Esophagus squamous epithelium (tissue), 5 donors: ENCODE results near the gene TBC1D1. TPM values are rescaled to one million over a fixed set of nuclear protein-coding genes. Genes with fewer than 3 reads are reported as not detected.

ENCODE experiments used
- DNase-seq: peaks from one replicate; lab custom pipeline; 2025; lab: John Stamatoyannopoulos, UW
- H3K27ac ChIP-seq, 4 donors: fragments of 200-600 bp; sonication (generic); one replicate each; pipeline ENCODE4 v1.5.1; 2016 to 2019; ENCODE audit warnings: mild to moderate bottlenecking in 1 of 4
- H3K27me3 ChIP-seq, 4 donors: fragments of 200-600 bp; sonication (generic); 1 replicate in 3 of 4; 2 replicates in 1 of 4; pipeline versions ENCODE4 v1.5.1 to v1.6.0; 2017 to 2021; ENCODE audit warnings: antibody characterized with exemption in 1 of 4
- H3K36me3 ChIP-seq, 3 donors: fragments of 200-600 bp; sonication (generic); one replicate each; pipeline ENCODE4 v1.5.1; 2016 to 2019
- H3K4me1 ChIP-seq, 3 donors: fragments of 200-600 bp; sonication (generic); one replicate each; pipeline ENCODE4 v1.5.1; 2017 to 2019
- H3K4me3 ChIP-seq, 4 donors: fragments of 200-600 bp; sonication (generic); 1 replicate in 3 of 4; 2 replicates in 1 of 4; pipeline ENCODE4 v1.5.1; 2016 to 2019; ENCODE audit warnings: mild to moderate bottlenecking in 2 of 4, moderate library complexity in 1 of 4
- H3K9me3 ChIP-seq, 3 donors: fragments of 200-600 bp; sonication (generic); one replicate each; pipeline ENCODE4 v1.5.1; 2016 to 2019
- CTCF ChIP-seq, 6 experiments: fragments of 450-650 bp in 4 of 6; fragments of 200-600 bp in 2 of 6; sonication (generic) in 2 of 6; IDR thresholded peaks; one replicate each; pipeline ENCODE4 v1.5.1; 2016 to 2019; ENCODE audit warnings: antibody characterized with exemption in 6 of 6, mild to moderate bottlenecking in 4 of 6, moderate library complexity in 4 of 6
- POLR2A ChIP-seq, 4 donors: fragments of 450-650 bp; IDR thresholded peaks; one replicate each; pipeline ENCODE4 v1.6.1; 2017; ENCODE audit warnings: antibody characterized with exemption in 4 of 4, mild to moderate bottlenecking in 4 of 4, moderate library complexity in 3 of 4
- WGBS, 2 donors: methylation state at CpG; one replicate each; pipeline ENCODE4 v1.1.5; 2018; 5-methylcytosine and 5-hydroxymethylcytosine counted together
- intact Hi-C: fragments of 100-400 bp; cut with DNase I; formaldehyde crosslinking; loops from one replicate; pipeline ENCODE4 v1.15.0; 2022
- total RNA-seq, 4 donors: library from RNA; depleted of rRNA; stranded (reverse); fragments of >200 nt; gene quantifications; one replicate each; pipeline ENCODE4 v1.1.0, GENCODE V29; 2016
- donor health status: DM: yes; HTN: yes; CAD: no.

The TBC1D1 gene
- total RNA-seq, 4 donors from 2014 or later = 6.9 to 44.6 (median 25.6) TPM

DNA sequence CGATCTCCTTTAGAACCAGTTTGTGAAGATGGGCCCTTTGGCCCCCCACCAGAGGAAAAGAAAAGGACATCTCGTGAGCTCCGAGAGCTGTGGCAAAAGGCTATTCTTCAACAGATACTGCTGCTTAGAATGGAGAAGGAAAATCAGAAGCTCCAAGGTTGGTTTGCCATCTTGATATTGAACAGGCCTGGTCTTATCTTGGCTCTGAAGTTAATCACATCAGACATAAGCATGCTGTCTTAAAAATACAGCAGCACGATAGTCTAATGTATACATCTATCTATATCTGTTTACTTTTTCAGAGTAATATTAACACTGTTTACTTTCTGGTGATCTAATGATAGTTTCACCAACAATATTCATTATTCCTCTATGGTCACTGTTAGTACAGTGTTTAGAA lies 199.1 kb downstream of the TBC1D1 start:
- no peak overlapping the region for H3K27ac ChIP-seq
- no peaks in the 10 kb centered on the region for H3K9me3 ChIP-seq
- H3K4me1 ChIP-seq = peaks cover 0 to 32% (median 6%) of the 10 kb centered on the region in 3 donors
- peaks cover 0 to 17% (median 0%) of the 10 kb centered on the region in 3 donors for H3K36me3 ChIP-seq
- intact Hi-C loops = no loop called here
- no peak for TF ChIP-seq POLR2A (IDR thresholded peaks at IDR 0.05)
- no peak for TF ChIP-seq CTCF (IDR thresholded peaks at IDR 0.05)
- WGBS, 2 donors = 86 to 88% methylated on average over 4 of the region's 4 CpGs
- H3K4me3 ChIP-seq = no peak overlapping the region
- DNase-seq = no peak
- H3K27me3 ChIP-seq = no peaks in the 10 kb centered on the region

GRCh38 chr4:38090455-38091246 lies 199.8 kb downstream of the TBC1D1 start:
- Histone ChIP-seq H3K4me3 (no peak overlapping the region), H3K27ac (no peak overlapping the region), H3K36me3 (peaks cover 0 to 19% (median 0%) of the 10 kb centered on the region in 3 donors), H3K9me3 (no peaks in the 10 kb centered on the region), H3K27me3 (no peaks in the 10 kb centered on the region), H3K4me1 (peaks cover 0 to 25% (median 2%) of the 10 kb centered on the region in 3 donors)
- intact Hi-C loops = no loop called here
- WGBS, 2 donors = 83 to 85% methylated on average over 7 of the region's 7 CpGs
- DNase-seq = no peak
- TF ChIP-seq POLR2A (IDR thresholded peaks at IDR 0.05) (no peak), CTCF (IDR thresholded peaks at IDR 0.05) (no peak)

DNA sequence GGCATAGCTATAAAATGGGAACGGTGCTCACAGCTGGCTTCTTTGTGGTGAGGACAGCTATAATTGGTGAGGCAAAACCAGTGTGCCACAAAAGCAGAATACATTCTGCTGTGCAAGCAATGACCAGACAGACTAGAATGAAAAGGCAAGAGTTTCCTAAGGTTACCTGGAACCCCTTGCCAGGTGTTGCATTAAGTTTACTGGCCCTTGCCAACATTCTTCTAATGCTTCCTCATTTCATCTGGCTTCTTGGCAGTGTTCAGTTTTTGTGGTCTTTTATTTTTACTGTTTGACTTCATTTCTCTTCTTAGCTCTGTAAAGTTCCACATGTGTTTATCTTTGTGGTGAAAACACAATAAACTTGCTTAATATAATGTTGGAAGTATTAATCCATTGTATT lies 200.8 kb downstream of the TBC1D1 start:
- Histone ChIP-seq H3K27ac (no peak overlapping the region), H3K4me3 (no peak overlapping the region), H3K9me3 (no peaks in the 10 kb centered on the region), H3K27me3 (no peaks in the 10 kb centered on the region), H3K4me1 (peaks cover 0 to 15% (median 0%) of the 10 kb centered on the region in 3 donors), H3K36me3 (peaks cover 0 to 29% (median 0%) of the 10 kb centered on the region in 3 donors)
- intact Hi-C loops = no loop called here
- 18 to 29% methylated on average over 1 of the region's 1 CpG for WGBS, 2 donors
- no peak for DNase-seq
- TF ChIP-seq CTCF (IDR thresholded peaks at IDR 0.05) = no peak
- no peak for TF ChIP-seq POLR2A (IDR thresholded peaks at IDR 0.05)

DNA sequence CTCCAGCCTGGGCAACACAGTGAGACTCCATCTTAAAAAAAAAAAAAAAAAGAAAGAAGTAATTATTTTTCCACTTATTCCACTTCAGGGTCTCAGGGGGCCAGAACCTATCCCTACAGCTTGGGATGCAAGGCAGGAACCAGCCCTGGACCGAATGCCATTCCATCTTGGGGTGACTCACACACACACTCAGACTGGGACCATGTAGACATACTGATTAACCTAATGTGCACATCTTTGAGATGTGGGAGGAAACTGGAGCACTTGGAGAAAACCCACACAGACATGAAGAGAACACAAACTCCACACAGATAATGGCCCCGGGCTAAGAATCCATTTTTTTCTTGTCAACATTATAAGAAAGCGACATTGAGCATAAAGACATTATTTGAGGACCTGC lies 201.8 kb downstream of the TBC1D1 start:
- TF ChIP-seq CTCF (IDR thresholded peaks at IDR 0.05) = no peak
- TF ChIP-seq POLR2A (IDR thresholded peaks at IDR 0.05) = no peak
- H3K9me3 ChIP-seq = no peaks in the 10 kb centered on the region
- H3K36me3 ChIP-seq = peaks cover 0 to 38% (median 0%) of the 10 kb centered on the region in 3 donors
- intact Hi-C loops = no loop called here
- WGBS, 2 donors = 71 to 77% methylated on average over 3 of the region's 3 CpGs
- H3K27ac ChIP-seq = no peak overlapping the region
- H3K4me1 ChIP-seq = peaks cover 0 to 12% (median 0%) of the 10 kb centered on the region in 3 donors
- no peaks in the 10 kb centered on the region for H3K27me3 ChIP-seq
- DNase-seq = no peak
- H3K4me3 ChIP-seq = no peak overlapping the region

- Histone ChIP-seq H3K9me3 (no peaks in the 10 kb centered on the region), H3K27me3 (no peaks in the 10 kb centered on the region), H3K36me3 (peaks cover 0 to 47% (median 0%) of the 10 kb centered on the region in 3 donors), H3K4me1 (peaks cover 0 to 15% (median under 1%) of the 10 kb centered on the region in 3 donors), H3K27ac (no peak overlapping the region), H3K4me3 (no peak overlapping the region)
- intact Hi-C loops = no loop called here
- no peak for DNase-seq
- no peak for TF ChIP-seq POLR2A (IDR thresholded peaks at IDR 0.05)
- no peak for TF ChIP-seq CTCF (IDR thresholded peaks at IDR 0.05)
- 74 to 79% methylated on average over 7 of the region's 7 CpGs for WGBS, 2 donors
Observed at GRCh38 chr4:38094419-38094818, 203.5 kb downstream of the TBC1D1 start.
